ENCODE data around the gene ZNF385D. TPM values are rescaled to one million over a fixed set of nuclear protein-coding genes. Genes with fewer than 3 reads are reported as not detected.

The ZNF385D gene
- total RNA-seq, 1 donor from 2014 or later: not detected

- no peak overlapping the region for H3K4me3 ChIP-seq (ENCODE audit: low read depth, low read length)
- DNase-seq (ENCODE audit: low read depth): no peak
- no peaks in the 10 kb centered on the region for H3K36me3 ChIP-seq (ENCODE audit: control insufficient read depth, insufficient read depth, low read length)
- TF ChIP-seq, protein P1, sequence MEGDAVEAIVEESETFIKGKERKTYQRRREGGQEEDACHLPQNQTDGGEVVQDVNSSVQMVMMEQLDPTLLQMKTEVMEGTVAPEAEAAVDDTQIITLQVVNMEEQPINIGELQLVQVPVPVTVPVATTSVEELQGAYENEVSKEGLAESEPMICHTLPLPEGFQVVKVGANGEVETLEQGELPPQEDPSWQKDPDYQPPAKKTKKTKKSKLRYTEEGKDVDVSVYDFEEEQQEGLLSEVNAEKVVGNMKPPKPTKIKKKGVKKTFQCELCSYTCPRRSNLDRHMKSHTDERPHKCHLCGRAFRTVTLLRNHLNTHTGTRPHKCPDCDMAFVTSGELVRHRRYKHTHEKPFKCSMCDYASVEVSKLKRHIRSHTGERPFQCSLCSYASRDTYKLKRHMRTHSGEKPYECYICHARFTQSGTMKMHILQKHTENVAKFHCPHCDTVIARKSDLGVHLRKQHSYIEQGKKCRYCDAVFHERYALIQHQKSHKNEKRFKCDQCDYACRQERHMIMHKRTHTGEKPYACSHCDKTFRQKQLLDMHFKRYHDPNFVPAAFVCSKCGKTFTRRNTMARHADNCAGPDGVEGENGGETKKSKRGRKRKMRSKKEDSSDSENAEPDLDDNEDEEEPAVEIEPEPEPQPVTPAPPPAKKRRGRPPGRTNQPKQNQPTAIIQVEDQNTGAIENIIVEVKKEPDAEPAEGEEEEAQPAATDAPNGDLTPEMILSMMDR (IDR thresholded peaks at IDR 0.05; ENCODE audit: insufficient read depth, low read length, poor library complexity, severe bottlenecking): no peak
- H3K27me3 ChIP-seq (ENCODE audit: control insufficient read depth, insufficient read depth, low read length): no peaks in the 10 kb centered on the region
These were observed 210.7 kb downstream of the ZNF385D start for GRCh38 chr3:21540265-21540664.

GRCh38 chr3:21534462-21534861 lies 216.5 kb downstream of the ZNF385D start:
- TF ChIP-seq, protein P1 (IDR thresholded peaks at IDR 0.05; ENCODE audit: insufficient read depth, low read length, poor library complexity, severe bottlenecking): no peak
- no peaks in the 10 kb centered on the region for H3K27me3 ChIP-seq (ENCODE audit: control insufficient read depth, insufficient read depth, low read length)
- no peaks in the 10 kb centered on the region for H3K36me3 ChIP-seq (ENCODE audit: control insufficient read depth, insufficient read depth, low read length)
- DNase-seq (ENCODE audit: low read depth): no peak
- no peak overlapping the region for H3K4me3 ChIP-seq (ENCODE audit: low read depth, low read length)

DNA sequence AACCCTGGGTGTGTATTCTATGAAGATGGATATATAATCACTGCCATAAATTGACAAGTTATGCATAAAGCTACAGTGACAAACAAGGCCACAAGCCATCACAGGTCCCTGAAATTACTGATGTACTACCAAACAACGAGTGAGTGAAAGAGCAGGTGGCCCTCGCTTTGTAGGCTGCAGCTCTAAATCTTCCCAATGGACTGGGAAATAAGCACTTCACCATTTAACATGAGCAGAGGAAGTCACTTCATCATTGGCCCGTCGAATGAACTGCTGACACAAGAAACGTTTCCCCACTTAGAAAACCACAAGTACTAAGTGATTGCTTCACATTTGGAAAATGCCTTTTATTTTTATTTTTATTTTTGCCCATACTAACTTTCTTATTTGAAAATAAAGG lies 218.0 kb downstream of the ZNF385D start:
- DNase-seq (ENCODE audit: low read depth): no peak
- Histone ChIP-seq H3K36me3 (ENCODE audit: control insufficient read depth, insufficient read depth, low read length) (no peaks in the 10 kb centered on the region), H3K27me3 (ENCODE audit: control insufficient read depth, insufficient read depth, low read length) (no peaks in the 10 kb centered on the region), H3K4me3 (ENCODE audit: low read depth, low read length) (no peak overlapping the region)
- TF ChIP-seq, protein P1 (IDR thresholded peaks at IDR 0.05; ENCODE audit: insufficient read depth, low read length, poor library complexity, severe bottlenecking): no peak

DNA sequence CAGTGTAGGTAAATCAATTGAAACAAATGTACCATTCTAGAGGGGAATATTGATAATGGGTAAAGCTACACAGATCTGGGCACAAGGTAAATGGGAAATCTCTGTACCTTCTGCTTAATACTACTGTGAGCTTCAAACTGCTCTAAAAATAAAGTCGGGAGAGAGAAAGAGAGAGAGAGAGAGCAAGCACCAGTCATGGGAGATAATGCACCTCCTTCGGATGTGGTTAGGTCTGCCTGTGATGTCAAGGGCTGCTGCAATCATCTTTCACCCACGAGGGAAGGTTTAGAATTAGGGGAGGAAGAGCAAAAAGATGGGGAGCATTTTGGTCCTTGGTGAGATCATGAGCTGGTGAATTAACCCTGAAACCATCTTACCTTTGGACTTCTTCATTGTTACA lies 219.1 kb downstream of the ZNF385D start:
- no peaks in the 10 kb centered on the region for H3K36me3 ChIP-seq (ENCODE audit: control insufficient read depth, insufficient read depth, low read length)
- H3K4me3 ChIP-seq (ENCODE audit: low read depth, low read length): no peak overlapping the region
- TF ChIP-seq, protein P1 (IDR thresholded peaks at IDR 0.05; ENCODE audit: insufficient read depth, low read length, poor library complexity, severe bottlenecking): no peak
- no peaks in the 10 kb centered on the region for H3K27me3 ChIP-seq (ENCODE audit: control insufficient read depth, insufficient read depth, low read length)
- no peak for DNase-seq (ENCODE audit: low read depth)

GRCh38 chr3:21528291-21528995 lies 222.6 kb downstream of the ZNF385D start:
- DNase-seq (ENCODE audit: low read depth): no peak
- no peaks in the 10 kb centered on the region for H3K36me3 ChIP-seq (ENCODE audit: control insufficient read depth, insufficient read depth, low read length)
- H3K4me3 ChIP-seq (ENCODE audit: low read depth, low read length): no peak overlapping the region
- TF ChIP-seq, protein P1 (IDR thresholded peaks at IDR 0.05; ENCODE audit: insufficient read depth, low read length, poor library complexity, severe bottlenecking): no peak
- no peaks in the 10 kb centered on the region for H3K27me3 ChIP-seq (ENCODE audit: control insufficient read depth, insufficient read depth, low read length)

DNA sequence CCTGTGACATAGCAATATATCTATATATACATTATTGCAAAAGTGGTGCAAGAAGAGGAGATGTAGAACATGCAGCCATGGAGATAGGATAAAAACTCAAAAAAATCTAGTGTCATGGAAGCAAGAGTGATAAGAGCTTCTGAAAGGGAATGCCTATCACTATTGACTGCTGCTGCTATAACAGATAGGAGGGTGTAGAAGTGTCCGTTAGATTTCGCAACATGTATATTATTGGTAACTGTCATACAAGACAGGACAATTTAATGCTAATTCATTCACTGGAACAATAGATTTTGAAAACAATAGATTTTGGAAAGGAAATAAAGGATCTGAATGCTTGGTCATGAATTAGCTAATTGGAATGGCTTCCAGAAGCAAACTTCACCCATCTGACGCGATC lies 224.5 kb downstream of the ZNF385D start:
- no peak for DNase-seq (ENCODE audit: low read depth)
- Histone ChIP-seq H3K27me3 (ENCODE audit: control insufficient read depth, insufficient read depth, low read length) (no peaks in the 10 kb centered on the region), H3K4me3 (ENCODE audit: low read depth, low read length) (no peak overlapping the region), H3K36me3 (ENCODE audit: control insufficient read depth, insufficient read depth, low read length) (no peaks in the 10 kb centered on the region)
- TF ChIP-seq, protein P1 (IDR thresholded peaks at IDR 0.05; ENCODE audit: insufficient read depth, low read length, poor library complexity, severe bottlenecking): no peak

Data from kidney epithelial cell (primary cell).